GM23338 (cell line): Measurements from ENCODE around the gene SLC27A3. TPM values are rescaled to one million over a fixed set of nuclear protein-coding genes. Genes with fewer than 3 reads are reported as not detected.
A peak's percentile ranks its signal among the peaks of the same experiment; 100 is the strongest.

Experiments
- ATAC-seq: fragments of 200-7000 bp; cut with Tn5 transposase; 3 replicates; pipeline ENCODE4 v1.9.1; 2020
- DNase-seq: peaks from one replicate; pipeline ENCODE4 v3.0.0-alpha.2; 2015; ENCODE audit warnings: low spot score
- H2AFZ ChIP-seq: fragments of 200-600 bp; sonication (generic); 2 replicates; pipeline ENCODE4 v1.8.0; 2016; ENCODE audit warnings: antibody characterized with exemption, mild to moderate bottlenecking, moderate library complexity
- H3F3A ChIP-seq: fragments of 200-600 bp; sonication (generic); replicated peaks from 2 replicates; pipeline ENCODE4 v1.8.0; 2017; ENCODE audit warnings: antibody characterized with exemption, mixed run types, low read depth
- H3K27ac ChIP-seq: fragments of 200-600 bp; sonication (generic); 2 replicates; pipeline ENCODE4 v1.6.1; 2016; ENCODE audit warnings: low read depth
- H3K27me3 ChIP-seq: fragments of 200-600 bp; sonication (generic); 2 replicates; pipeline ENCODE4 v1.8.0; 2016; ENCODE audit warnings: mild to moderate bottlenecking, mixed run types, moderate library complexity; ENCODE audit not compliant: insufficient read depth
- H3K36me3 ChIP-seq: fragments of 200-600 bp; sonication (generic); 2 replicates; pipeline ENCODE4 v1.8.0; 2016; ENCODE audit warnings: mild to moderate bottlenecking; ENCODE audit not compliant: insufficient read depth
- H3K4me1 ChIP-seq: fragments of 200-600 bp; sonication (generic); 2 replicates; pipeline ENCODE4 v1.8.0; 2016; ENCODE audit warnings: mild to moderate bottlenecking, moderate library complexity; ENCODE audit not compliant: insufficient read depth
- H3K4me2 ChIP-seq: fragments of 200-600 bp; sonication (generic); 2 replicates; pipeline ENCODE4 v1.7.1; 2017; ENCODE audit warnings: mixed run types
- H3K4me3 ChIP-seq: fragments of 200-600 bp; sonication (generic); 2 replicates; pipeline ENCODE4 v1.6.1; 2016; ENCODE audit warnings: mixed run types
- H3K79me2 ChIP-seq: fragments of 200-600 bp; sonication (generic); replicated peaks from 2 replicates; pipeline ENCODE4 v1.8.0; 2017; ENCODE audit warnings: mild to moderate bottlenecking; ENCODE audit not compliant: insufficient read depth
- H3K9me2 ChIP-seq: fragments of 200-600 bp; sonication (generic); 2 replicates; pipeline ENCODE4 v1.8.0; 2017; ENCODE audit not compliant: insufficient read depth
- H4K20me1 ChIP-seq: fragments of 200-600 bp; sonication (generic); replicated peaks from 2 replicates; pipeline ENCODE4 v1.8.0; 2017; ENCODE audit warnings: mild to moderate bottlenecking; ENCODE audit not compliant: insufficient read depth
- H3K27ac Mint-ChIP-seq: 2 replicates; pipeline ENCODE4 v1.8.0; 2020; ENCODE audit warnings: inconsistent platforms, mild to moderate bottlenecking, moderate library complexity, mixed read lengths
- H3K27me3 Mint-ChIP-seq: 3 replicates; pipeline ENCODE4 v1.8.0; 2022; ENCODE audit warnings: low read depth, mild to moderate bottlenecking, moderate library complexity, mixed read lengths, inconsistent platforms; ENCODE audit not compliant: insufficient read depth, poor library complexity
- H3K36me3 Mint-ChIP-seq: 3 replicates; pipeline ENCODE4 v1.8.0; 2021; ENCODE audit warnings: low read depth, mild to moderate bottlenecking, inconsistent platforms, moderate library complexity, mixed read lengths
- H3K4me1 Mint-ChIP-seq: 3 replicates; pipeline ENCODE4 v1.8.0; 2020; ENCODE audit warnings: mild to moderate bottlenecking, inconsistent platforms, mixed read lengths
- H3K4me3 Mint-ChIP-seq: 3 replicates; pipeline ENCODE4 v1.8.0; 2021; ENCODE audit warnings: moderate library complexity, mild to moderate bottlenecking, inconsistent platforms, mixed read lengths
- H3K9me3 Mint-ChIP-seq: 3 replicates; pipeline ENCODE4 v1.8.0; 2020; ENCODE audit warnings: moderate library complexity, mild to moderate bottlenecking, inconsistent platforms, mixed read lengths
- CREB1 ChIP-seq: fragments of 250-450 bp; sonication (Bioruptor Pico); IDR thresholded peaks from 2 replicates; pipeline ENCODE4 v1.5.0; 2020; ENCODE audit warnings: low read depth, mild to moderate bottlenecking, moderate library complexity
- CTCF ChIP-seq, 2 experiments: fragments of 200-600 bp in 1 of 2; sonication (generic) in 1 of 2; conservative IDR thresholded peaks; 2 replicates each; pipeline versions ENCODE4 v1.5.1 to v1.6.1; 2016 to 2017; ENCODE audit warnings: antibody characterized with exemption in 2 of 2, low read depth in 2 of 2, mild to moderate bottlenecking in 2 of 2, moderate library complexity in 1 of 2
- ETS1 ChIP-seq: IDR thresholded peaks from 2 replicates; pipeline ENCODE4 v1.6.1; 2016; ENCODE audit warnings: antibody characterized with exemption
- EZH2 ChIP-seq: fragments of 200-600 bp; sonication (generic); IDR thresholded peaks from one replicate; pipeline ENCODE4 v1.8.0; 2017; ENCODE audit warnings: antibody characterized with exemption, mild to moderate bottlenecking, low read depth; ENCODE audit not compliant: unreplicated experiment
- EZH2phosphoT487 ChIP-seq: fragments of 200-600 bp; sonication (generic); IDR thresholded peaks from one replicate; pipeline ENCODE4 v1.8.1; 2018; ENCODE audit warnings: antibody characterized with exemption; ENCODE audit not compliant: unreplicated experiment
- JUNB ChIP-seq: IDR thresholded peaks from one replicate; pipeline ENCODE4 v1.6.1; 2016; ENCODE audit warnings: antibody characterized with exemption; ENCODE audit not compliant: unreplicated experiment
- NANOG ChIP-seq: IDR thresholded peaks from 2 replicates; pipeline ENCODE4 v1.6.1; 2016; ENCODE audit warnings: antibody characterized with exemption, borderline replicate concordance
- POLR2AphosphoS5 ChIP-seq: IDR thresholded peaks from 2 replicates; pipeline ENCODE4 v1.6.1; 2016; ENCODE audit warnings: antibody characterized with exemption, low read depth
- STAT1 ChIP-seq: IDR thresholded peaks from one replicate; pipeline ENCODE4 v1.6.1; 2016; ENCODE audit warnings: antibody characterized with exemption; ENCODE audit not compliant: unreplicated experiment
- ZNF114 ChIP-seq: fragments of 250-450 bp; sonication (Bioruptor Pico); IDR thresholded peaks from 2 replicates; pipeline ENCODE4 v1.5.0; 2020; ENCODE audit warnings: mild to moderate bottlenecking, moderate library complexity
- ZNF331 ChIP-seq: fragments of 250-450 bp; sonication (Bioruptor Pico); IDR thresholded peaks from 2 replicates; pipeline ENCODE4 v1.5.0; 2020; ENCODE audit warnings: low read depth, mild to moderate bottlenecking, moderate library complexity
- ZNF462 ChIP-seq: fragments of 250-450 bp; sonication (Bioruptor Pico); IDR thresholded peaks from 2 replicates; pipeline ENCODE4 v1.5.0; 2020; ENCODE audit warnings: mild to moderate bottlenecking, moderate library complexity
- polyA plus RNA-seq: library from polyadenylated mRNA; unstranded; fragments of >200 nt; fragmentation: Nextera tagmentation; extraction: Ambion mirVana; gene quantifications from 2 replicates; pipeline ENCODE4 v1.2.1, GENCODE V29; 2016
- total RNA-seq: library from RNA; depleted of rRNA; stranded (reverse); fragments of >200 nt; shearing (Covaris generic); gene quantifications from 2 replicates; pipeline ENCODE4 v1.2.3, GENCODE V29; 2014
- TF ChIP-seq, protein P1 (sequence below): IDR thresholded peaks from one replicate; pipeline ENCODE4 v1.6.1; 2018; ENCODE audit warnings: antibody characterized with exemption; ENCODE audit not compliant: unreplicated experiment

SLC27A3 gene
- total and polyA plus RNA-seq, 2 experiments from 2014 or later, result 24.2 to 26.3 TPM

DNA sequence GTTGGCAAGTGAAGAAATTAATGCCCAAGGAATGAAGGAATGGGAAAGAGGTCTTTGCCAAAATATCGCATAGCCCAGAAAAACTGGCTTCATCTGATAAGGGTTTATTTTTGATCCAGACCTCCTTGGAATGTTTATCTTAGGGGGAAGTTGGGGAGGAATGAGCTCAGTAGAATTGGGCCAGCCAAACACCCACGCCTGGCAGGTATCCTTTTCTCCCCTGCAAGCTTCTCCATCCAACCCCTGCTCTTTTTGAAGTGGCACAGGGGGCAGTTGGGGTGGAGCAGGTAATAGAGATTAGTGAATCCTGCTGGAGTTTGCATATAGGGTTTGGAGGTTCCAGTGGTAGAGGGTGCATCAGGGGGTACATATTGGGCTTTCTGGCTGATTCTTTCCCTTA lies 26.3 kb upstream of the SLC27A3 start:
- DNase-seq, result no peak
- Histone ChIP-seq H3K79me2 (peaks cover 18% of the 10 kb centered on the region), H3K4me3 (no peak overlapping the region), H3K9me2 (no peaks in the 10 kb centered on the region), H3K36me3 (peaks cover 18% of the 10 kb centered on the region), H2AFZ (no peak overlapping the region), H3K27ac (no peak overlapping the region), H3K27me3 (no peaks in the 10 kb centered on the region), H3F3A (peaks cover 33% of the 10 kb centered on the region), H3K4me1 (peaks cover 46% of the 10 kb centered on the region), H4K20me1 (no peaks in the 10 kb centered on the region; the same call in 1 of the 2 replicates), H3K4me2 (peak overlapping the region; percentile 55; the same call in 1 of the 2 replicates)
- Mint-ChIP-seq H3K27ac (no peak overlapping the region), H3K4me1 (peaks cover 59% of the 10 kb centered on the region), H3K36me3 (peaks cover 90% of the 10 kb centered on the region), H3K9me3 (no peaks in the 10 kb centered on the region), H3K27me3 (peaks cover 2% of the 10 kb centered on the region), H3K4me3 (no peak overlapping the region)
- no peak for TF ChIP-seq JUNB
- TF ChIP-seq CREB1 (CRISPR knock-in tag), result no peak
- no peak for TF ChIP-seq CTCF (conservative IDR thresholded peaks at IDR 0.05; ENCODE audit: low read depth in 2 of 2)
- TF ChIP-seq EZH2phosphoT487, result no peak
- no peak for TF ChIP-seq POLR2AphosphoS5
- no peak for TF ChIP-seq NANOG
- no peak for TF ChIP-seq EZH2
- no peak for TF ChIP-seq ZNF331 (CRISPR knock-in tag)
- TF ChIP-seq, protein P1, sequence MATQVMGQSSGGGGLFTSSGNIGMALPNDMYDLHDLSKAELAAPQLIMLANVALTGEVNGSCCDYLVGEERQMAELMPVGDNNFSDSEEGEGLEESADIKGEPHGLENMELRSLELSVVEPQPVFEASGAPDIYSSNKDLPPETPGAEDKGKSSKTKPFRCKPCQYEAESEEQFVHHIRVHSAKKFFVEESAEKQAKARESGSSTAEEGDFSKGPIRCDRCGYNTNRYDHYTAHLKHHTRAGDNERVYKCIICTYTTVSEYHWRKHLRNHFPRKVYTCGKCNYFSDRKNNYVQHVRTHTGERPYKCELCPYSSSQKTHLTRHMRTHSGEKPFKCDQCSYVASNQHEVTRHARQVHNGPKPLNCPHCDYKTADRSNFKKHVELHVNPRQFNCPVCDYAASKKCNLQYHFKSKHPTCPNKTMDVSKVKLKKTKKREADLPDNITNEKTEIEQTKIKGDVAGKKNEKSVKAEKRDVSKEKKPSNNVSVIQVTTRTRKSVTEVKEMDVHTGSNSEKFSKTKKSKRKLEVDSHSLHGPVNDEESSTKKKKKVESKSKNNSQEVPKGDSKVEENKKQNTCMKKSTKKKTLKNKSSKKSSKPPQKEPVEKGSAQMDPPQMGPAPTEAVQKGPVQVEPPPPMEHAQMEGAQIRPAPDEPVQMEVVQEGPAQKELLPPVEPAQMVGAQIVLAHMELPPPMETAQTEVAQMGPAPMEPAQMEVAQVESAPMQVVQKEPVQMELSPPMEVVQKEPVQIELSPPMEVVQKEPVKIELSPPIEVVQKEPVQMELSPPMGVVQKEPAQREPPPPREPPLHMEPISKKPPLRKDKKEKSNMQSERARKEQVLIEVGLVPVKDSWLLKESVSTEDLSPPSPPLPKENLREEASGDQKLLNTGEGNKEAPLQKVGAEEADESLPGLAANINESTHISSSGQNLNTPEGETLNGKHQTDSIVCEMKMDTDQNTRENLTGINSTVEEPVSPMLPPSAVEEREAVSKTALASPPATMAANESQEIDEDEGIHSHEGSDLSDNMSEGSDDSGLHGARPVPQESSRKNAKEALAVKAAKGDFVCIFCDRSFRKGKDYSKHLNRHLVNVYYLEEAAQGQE, result no peak
- TF ChIP-seq ETS1, result no peak
- TF ChIP-seq ZNF114 (CRISPR knock-in tag), result no peak
- no peak for TF ChIP-seq STAT1
- TF ChIP-seq ZNF462 (CRISPR knock-in tag), result no peak
- ATAC-seq, result no peak
